Inflammatory macrophage treated with lipopolysaccharide for 1 hour (primary cell): ENCODE data around the gene GCGR.

ENCODE experiments used
- DNase-seq, 2 donors: peaks; one replicate each; pipeline ENCODE4 v3.0.0-alpha.2; 2020 to 2022

GCGR gene

DNA sequence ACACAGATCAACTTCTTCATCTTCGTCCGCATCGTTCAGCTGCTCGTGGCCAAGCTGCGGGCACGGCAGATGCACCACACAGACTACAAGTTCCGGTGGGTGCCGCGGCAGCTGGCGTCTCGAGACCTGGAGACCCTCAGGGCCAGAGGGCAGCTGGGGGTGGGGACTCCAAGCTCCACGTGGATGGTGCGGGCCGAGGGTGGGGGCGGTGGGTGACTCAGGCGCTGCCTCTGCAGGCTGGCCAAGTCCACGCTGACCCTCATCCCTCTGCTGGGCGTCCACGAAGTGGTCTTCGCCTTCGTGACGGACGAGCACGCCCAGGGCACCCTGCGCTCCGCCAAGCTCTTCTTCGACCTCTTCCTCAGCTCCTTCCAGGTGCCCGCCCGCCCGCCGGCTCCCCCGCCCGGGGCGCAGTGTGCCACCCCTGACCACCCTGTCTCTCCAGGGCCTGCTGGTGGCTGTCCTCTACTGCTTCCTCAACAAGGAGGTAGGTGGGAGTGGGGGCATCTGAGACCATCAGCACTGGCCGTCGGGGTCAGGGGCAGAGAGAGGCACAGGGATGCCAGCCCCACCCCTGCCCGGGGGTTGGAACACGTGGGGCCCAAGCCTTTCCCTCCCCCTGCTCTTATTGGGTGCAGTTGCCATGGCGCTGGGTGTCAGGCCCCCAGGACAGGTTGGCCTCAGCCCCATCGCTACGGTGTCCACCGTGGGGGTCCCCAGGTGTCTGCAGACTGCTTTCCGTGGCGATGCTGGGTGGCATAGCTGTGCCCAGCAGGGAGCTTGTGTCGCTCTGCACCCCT is 8.8 kb downstream of the GCGR start:
- no peak for DNase-seq

DNA sequence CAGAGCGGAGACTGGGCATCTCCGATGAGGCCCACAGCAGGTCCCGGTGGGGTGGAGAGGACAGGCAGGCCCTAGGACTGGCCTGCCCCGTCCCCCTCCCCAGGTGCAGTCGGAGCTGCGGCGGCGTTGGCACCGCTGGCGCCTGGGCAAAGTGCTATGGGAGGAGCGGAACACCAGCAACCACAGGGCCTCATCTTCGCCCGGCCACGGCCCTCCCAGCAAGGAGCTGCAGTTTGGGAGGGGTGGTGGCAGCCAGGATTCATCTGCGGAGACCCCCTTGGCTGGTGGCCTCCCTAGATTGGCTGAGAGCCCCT is 9.4 kb downstream of the GCGR start:
- no peak for DNase-seq

DNA sequence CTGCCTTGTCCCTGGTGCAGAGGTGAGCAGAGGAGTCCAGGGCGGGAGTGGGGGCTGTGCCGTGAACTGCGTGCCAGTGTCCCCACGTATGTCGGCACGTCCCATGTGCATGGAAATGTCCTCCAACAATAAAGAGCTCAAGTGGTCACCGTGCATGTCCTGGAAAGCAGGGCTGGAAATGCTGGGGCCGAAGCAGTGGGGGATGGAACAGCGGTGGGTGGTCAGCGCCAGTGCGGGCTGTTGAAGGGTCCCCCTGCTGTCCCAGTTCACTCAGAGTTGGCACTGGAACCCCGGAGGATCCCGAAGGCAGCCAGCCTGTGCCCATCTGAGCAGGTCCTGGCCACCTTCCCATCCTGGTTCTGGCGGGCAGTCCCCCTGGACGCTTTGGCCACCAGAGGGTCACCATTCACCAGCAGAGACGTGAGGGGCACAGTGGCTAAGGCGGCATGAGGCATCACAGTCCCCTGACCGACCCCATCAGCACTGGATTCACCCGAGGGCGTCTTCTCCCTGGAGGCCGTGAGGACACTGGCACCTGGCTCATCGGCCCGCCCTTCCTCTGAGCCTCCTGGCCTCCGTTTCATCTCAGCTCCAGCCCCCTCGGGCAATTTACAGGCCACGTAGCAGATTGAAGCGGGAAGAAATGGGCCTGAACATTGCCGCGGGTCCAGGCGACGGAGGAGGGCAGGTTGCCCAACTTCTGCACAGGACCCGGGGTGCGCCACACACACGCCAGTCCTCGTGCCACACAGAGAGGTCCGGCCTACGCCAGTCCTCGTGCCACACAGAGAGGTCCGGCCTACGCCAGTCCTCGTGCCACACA is 10.1 kb downstream of the GCGR start:
- no peak for DNase-seq

DNA sequence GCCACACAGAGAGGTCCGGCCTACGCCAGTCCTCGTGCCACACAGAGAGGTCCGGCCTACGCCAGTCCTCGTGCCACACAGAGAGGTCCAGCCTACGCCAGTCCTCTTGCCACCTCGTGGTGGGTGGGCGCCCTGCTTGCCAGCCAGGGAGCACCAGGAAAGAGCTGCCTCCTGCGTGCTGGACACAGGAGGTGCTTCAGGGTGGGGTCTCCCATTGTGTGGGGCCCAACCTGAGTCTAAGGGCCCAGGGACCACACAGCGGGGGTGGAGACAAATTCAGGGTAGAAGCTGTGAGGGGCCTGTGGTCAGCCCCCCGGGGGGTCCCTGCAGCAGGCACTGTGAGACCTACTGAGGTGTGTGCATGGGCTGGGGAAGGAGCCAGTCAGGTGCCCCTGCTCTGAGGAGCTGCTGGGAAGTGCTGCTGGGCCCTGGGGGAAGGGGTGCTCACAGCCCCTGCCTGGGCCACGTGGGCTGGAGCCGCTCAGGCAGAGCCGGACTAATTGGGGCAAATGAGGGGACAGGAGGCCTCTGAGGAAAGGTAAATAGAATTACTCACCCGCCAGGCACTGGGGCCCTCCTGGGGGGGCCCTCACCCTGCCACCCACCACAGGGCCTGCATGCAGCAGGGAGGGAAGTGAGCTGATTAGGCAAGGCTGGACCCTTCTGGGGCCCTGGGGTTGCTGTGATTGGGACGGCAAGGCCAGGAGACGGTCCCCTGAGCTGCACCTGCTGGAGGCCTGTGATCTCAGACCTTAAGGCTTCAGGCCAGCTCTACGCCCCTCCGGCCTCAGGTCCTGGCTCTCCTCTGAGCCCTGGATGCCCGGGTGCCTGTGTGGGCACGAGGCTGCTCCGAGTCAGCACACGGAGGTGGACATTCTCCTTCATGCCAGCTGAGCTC is 11.0 kb downstream of the GCGR start:
- DNase-seq: no peak

DNA sequence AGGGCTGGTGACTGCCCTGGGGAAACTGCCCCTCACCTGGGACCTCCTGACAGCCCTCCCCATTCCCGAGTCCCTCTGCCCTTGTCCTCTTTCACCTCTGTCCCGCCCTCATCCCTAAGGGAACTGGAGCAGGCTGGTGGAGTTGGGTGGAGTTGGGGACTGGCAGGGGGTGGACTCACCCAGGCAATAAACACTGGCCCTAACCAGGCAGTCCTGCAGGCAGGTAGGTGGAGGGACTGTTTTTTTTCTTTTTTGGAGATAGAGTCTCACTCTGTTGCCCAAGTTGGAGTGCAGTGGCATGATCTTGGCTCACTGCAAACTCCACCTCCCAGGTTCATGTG is 11.7 kb downstream of the GCGR start:
- DNase-seq: no peak

DNA sequence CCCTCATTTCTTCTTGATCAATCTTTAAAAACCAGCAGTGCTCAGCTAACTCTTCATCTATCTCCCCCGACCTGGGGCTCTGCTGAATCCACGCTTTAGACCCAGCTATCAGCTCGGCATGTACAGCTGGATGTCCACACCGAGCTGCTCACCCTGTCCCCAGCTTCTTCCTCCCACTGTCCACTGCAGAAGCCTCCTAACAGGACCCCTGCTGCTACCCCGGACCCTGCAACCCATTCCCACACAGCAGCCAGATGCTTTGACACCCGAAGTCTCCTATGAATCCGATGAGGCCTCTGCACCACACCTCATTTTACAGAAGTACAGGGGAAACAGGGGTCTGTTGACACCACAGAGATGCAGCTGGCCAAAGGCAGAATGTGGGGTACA is 13.8 kb downstream of the GCGR start:
- no peak for DNase-seq

DNA sequence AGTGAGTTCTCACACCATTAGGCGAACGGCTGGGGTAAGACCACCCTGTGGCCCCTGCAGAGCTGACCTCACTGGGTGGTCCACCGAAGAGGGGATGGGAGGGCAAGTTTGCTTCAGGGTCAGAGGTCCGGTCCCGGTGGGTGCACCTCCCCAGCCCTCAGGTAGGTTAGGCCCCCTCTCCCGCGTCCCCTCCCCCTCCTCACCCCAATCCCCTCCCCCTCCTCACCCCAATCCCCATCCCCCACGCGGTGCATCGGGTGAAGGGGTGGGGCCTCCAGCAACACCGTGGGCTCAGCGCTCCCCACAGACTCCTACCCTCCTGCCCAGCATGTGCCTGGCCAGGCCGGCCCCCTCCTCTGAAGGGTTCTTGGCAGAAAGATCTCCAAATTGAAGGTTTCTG is 15.8 kb downstream of the GCGR start:
- no peak for DNase-seq

DNA sequence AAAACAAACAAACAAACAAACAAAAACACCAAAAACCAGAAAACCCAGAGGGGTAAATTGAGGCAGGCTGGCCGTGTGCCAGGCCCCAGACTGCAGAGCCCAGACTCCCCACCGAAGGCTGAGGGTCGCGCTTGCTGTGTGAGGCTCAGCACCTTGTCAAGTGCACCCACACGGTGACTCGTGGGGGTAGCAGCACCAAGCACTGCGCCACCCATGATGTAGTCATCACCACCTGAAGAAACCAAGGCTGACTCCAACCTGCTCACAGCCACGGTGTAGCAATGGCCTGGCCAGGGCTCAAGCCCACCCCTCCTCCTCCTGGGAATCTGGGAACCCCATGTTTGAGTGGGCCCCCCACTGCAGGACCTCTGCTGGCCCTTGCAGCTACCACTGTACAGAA is 17.2 kb downstream of the GCGR start:
- DNase-seq: no peak

DNA sequence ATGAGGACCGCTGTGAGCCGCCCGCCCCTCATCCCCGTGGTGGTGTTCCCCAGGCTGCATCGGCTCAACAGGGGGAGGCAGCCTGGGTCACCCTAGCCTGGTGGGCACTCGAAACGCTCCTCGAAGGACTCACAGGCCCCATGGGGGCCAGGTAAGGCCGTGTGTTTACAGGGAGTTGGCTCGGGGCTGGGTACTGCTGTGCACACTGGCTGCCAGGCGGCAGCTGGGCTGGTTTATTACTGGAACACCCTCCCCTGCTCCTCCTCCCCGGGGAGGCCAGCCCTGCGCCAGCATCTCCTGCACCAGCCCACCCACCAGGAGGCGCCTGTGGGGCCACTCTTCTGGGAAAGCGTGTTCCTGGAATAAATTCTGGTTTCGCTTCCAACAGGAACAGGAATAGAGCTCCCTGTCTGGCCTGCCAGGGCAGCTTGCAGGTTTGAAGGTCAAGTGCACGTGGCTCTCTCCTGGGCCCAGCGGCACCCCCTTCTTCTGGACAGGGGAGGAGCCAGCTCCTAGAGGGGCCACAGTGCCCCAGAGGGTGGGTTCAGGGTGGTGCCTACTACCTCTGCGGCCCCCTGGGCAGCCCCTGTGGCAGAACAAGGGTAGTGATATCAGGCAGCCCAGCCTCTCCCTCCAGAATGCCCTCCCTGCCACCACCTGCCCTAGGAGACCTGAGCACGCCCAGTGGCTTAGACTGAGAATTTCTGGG is 17.8 kb downstream of the GCGR start:
- DNase-seq: peak; percentile 73 to 90

DNA sequence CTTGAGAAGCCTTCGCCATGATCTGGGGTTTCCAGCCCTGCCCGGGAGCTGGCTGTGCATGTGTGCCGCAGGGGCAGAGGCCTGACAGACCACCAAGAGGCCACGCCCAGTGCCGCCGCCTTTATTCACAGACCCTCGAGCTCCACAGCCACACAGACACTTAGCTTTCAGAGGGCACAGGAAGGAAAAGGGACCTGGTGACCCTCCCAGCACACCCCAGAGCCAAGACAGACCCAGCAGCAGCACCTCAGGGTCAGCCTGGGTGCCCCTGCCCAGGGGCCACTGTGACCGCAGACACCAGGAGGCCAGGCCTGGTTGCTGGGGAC is 18.3 kb downstream of the GCGR start:
- DNase-seq: no peak

DNA sequence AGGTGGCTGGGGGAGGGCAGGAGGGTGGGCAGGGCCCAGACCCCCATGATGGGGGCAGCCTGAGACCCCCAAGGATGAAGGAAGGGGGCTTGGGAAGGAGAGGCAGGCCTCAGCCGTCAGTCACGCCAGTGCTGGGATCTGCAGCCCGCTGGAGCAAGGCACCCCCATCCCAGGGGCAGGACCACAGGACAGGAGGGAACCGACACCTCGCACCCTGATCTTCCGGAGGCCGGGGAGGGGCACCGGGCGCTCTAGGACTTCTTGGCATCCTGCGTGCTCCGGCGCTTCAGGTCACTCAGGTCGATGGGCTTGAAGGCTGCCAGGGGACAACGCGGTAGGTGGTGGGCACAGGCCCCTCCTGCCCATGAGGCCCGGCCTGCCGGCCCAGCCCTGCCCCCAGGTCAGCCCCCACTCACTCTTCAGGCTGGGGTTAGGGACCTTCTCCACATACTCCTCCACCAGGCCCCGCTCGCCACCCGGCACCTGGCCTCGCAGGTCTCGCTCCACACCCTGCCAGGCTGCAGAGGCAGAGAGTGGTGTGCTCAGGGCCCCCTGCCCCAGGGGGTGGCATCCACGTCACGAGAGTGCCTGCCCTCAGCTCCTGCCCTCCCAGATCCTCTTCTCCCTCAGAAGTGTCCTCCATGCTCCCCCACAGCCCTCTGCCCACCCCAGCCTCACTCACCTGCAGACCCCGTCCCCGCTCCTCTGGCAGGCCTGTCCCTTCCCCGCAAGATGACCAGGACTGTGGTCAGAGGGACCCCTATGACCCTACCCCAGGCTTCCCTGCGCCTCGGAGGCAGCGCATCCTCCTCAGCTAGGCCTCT is 19.3 kb downstream of the GCGR start:
- DNase-seq: no peak

DNA sequence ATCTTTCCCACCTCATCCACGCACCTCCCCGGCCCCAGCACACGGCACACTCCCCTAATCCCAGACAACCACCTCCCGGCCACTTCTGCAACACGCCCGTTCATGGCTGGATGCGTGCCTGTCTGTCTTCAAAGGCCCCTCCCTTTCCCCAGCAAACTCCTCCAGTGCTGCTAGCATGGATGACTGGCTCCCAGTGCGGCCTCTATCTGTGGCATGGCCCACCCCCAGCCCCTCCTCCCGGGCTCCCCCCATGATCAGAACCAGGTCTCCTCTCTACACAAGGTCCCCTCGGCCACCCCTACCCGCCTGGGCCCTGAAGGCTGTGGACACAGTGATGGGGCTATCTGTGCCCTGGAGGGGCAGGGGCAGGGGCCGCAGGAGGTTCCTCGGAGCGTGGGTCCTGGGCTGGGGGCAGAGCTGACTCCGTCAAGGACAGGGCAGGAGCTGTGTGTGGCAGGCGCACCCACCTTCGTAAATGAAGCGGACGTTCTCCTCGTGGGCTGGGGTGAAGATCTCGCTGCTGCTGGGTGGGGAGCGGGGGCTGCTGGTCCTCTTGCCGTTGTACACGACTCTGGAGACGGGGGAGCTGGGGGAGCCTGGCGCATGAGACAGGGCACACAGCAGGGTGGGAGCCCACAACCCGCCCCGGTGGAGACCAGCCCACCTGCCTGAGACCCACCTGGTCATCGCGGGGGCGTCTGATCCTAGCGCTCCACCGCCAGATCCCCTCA is 20.0 kb downstream of the GCGR start:
- DNase-seq: no peak

DNA sequence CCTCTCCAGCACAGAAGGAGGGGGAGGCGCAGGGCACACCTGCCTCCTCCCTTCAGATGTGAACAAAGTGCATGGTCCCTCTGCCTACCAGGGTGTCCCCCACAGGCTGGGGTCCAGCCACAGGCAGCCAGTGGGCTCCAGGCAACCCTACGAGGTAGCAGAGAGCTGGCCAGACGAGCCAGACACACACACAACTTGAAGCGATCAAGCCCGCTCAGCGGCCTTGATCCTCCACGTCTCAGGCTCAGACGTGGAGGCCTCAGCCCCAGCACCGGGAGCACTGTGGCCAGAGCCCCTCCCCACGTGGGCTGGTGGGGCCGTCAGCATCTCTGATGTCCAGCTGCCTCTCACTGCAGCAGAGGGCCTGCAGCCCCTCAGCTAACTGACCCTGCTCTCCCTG is 20.6 kb downstream of the GCGR start:
- no peak for DNase-seq

DNA sequence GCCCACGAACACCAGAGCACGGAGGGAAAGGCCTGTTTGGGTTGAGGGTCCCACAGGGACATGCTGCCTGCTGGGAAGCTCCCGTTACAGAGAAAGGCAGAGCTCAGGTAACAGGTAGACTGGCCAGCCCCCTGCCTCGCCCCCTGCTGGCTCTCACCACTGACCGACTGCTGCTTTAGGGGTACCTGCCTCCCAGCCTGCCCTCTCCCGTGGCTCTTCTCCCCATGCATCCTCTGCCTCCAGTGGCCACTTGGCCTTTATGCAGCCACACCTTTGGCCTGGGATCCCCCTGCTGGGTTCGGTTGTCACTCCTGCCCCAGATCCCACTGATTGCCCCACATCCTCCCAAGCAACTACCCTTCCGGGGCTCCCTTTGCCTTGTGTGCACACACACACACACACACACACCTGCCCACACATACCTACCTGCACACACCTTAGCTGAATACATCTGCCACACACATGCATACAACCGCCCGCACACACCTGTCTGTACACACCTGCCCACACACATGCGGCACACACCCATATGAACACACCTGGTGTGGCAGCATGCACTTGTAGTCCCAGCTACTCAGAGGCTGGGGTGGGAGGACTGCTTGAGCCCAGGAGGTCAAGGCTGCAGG is 22.0 kb downstream of the GCGR start:
- DNase-seq: no peak

DNA sequence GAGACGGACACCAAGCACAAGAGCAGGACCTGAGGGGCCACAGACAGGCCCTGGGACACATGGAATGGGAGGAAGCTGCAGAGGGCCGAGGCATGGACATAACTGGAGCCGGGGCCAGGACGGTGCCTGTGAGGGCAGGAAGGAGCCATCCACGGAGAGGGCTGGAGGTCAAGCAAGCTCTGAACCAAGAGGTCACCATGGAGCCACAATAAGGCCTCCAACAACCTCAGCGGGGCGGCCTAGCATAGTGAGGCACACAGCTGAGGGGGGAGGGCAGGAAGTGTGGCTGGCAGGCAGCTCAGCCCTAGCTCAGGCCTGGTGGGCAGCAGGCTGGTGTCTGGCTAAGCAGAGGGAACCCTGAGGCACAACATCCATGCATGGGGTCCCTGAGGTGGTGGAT is 24.7 kb downstream of the GCGR start:
- DNase-seq: no peak

DNA sequence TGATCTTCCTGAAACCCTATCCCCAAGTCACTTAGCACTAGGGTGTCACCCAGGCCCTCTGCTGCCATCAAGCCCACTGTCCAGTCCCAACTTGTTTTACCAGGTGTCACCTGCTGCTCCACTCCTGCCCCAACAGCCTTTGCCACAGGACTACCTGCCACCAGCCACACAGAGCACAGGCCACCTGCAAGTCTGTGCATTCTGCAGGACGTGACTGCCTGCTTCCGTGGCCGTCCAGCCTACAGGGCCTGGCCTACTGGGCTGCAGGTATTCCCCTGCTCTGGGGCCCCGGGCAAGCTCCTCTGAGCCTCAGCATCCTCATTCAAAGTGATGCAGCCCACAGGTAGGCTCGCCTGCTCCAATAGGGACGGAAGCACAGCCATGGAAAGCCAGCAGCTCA is 25.9 kb downstream of the GCGR start:
- DNase-seq: no peak

DNA sequence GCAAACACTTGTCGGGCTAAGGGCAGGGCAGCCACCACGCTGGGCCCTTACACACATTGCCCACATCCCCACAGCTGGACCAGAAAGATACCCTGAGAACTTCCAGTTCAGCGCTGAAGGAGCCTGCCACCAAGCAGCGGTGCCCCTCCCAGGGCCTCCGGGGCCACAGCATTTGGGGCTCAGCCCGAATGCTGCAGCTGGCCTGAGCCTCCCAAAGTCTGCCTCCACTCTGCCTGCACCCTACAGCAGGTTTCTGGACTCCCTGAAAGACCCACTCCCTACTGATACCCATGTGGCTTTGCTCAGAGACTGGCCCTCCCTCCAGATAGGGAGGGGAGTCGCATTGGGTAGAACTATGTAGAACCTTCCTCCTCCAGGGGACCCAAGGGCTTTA is 27.6 kb downstream of the GCGR start:
- no peak for DNase-seq

DNA sequence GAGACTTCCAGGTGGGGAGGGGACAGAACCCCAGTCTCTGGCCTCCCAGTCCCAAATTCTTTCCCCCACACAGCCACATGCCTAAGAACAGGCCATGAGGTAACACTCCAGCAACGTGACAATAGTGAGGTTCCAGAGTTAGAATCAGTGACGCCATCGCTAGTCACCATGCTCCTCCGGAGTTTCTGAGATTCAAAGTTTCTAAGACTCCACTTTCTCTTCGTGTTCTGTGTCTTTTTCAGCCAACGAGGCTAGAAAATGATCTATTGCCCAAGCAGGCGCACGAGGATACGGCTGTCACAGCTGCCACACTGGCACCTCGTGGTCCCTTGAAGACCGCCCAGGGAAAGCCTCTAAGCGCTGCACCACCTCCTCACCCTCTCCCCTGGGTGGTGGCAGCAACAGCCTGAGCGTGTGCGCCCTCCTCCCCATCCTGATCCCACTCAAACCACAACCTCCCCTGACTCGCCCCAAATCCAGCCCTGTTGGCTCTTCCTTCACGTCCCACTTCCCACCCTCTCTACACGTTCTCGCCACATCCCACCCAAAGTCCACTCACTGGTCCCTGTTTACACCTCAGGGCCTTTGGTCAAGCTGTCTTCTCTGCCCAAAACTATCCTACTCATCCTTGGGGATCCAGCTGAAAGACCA is 28.1 kb downstream of the GCGR start:
- DNase-seq: peak; percentile 77 to 90

DNA sequence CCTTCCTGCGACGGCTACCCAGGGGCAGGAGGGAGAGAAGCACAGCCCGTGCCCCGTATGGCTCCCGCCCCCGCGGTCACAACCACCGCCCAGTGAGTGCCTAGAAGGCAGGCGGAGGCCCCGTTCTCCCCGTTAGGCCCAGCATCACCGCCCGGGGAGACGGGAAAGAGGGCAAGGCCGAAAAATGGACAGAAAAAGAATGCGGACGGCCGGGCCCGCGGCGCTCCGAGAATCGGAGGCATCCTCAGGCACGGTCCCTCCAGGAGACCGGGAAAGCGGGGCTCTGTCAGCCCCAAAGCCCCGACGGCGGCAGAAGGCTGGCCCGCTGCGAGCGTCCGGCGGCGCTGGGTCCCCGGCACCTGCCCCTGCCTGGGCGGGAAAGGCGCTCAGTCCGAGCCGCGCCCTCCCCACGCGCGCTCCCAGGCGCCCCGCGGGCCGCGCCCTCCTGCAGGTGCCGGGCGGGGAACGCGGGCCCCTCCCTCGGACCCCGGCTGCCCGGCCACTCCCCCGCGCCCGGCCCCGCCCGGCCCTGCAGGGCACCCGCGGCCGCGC is 28.7 kb downstream of the GCGR start:
- DNase-seq: peak; percentile 27 to 30
